Adrenal gland (tissue), 5 donors: ENCODE data around the gene KRT5.

Experiments
- CTCF ChIP-seq, 6 experiments: fragments of 450-650 bp in 4 of 6; fragments of 200-600 bp in 2 of 6; sonication (generic) in 1 of 6; IDR thresholded peaks; 1 replicate in 5 of 6; 2 replicates in 1 of 6; pipeline versions ENCODE4 v1.5.1 to v1.8.0; 2016 to 2021; ENCODE audit warnings: antibody characterized with exemption in 6 of 6, mild to moderate bottlenecking in 2 of 6, moderate library complexity in 1 of 6
- POLR2A ChIP-seq, 2 donors: fragments of 450-650 bp; IDR thresholded peaks; one replicate each; pipeline ENCODE4 v1.6.1; 2017; ENCODE audit warnings: antibody characterized with exemption in 2 of 2, mild to moderate bottlenecking in 2 of 2, moderate library complexity in 1 of 2
- donor health status: DM: no; HTN: no; CAD: no.

GRCh38 chr12:52533686-52534470 is 13.7 kb upstream of the KRT5 start:
- TF ChIP-seq CTCF (IDR thresholded peaks at IDR 0.05) (no peak), POLR2A (IDR thresholded peaks at IDR 0.05) (no peak)
